HepG2 (cell line): ENCODE results near the gene GRK4. TPM values are rescaled to one million over a fixed set of nuclear protein-coding genes. Genes with fewer than 3 reads are reported as not detected.

Source experiments
- CREB1 ChIP-seq, 2 experiments: fragments of 450-650 bp in 1 of 2; IDR thresholded peaks; 2 replicates each; pipeline ENCODE4 v1.6.1; 2016 to 2017; ENCODE audit warnings: control low read depth in 1 of 2, mild to moderate bottlenecking in 1 of 2, missing compliant biosample characterization in 1 of 2, missing genetic modification characterization in 1 of 2
- FOXC1 ChIP-seq: sonication (generic); formaldehyde crosslinking; IDR thresholded peaks from 2 replicates; pipeline ENCODE4 v1.8.0; 2022; ENCODE audit warnings: mild to moderate bottlenecking, missing genetic modification reagents, borderline replicate concordance
- FOXJ3 ChIP-seq: sonication (generic); formaldehyde crosslinking; IDR thresholded peaks from 2 replicates; pipeline ENCODE4 v1.4.0; 2020; ENCODE audit warnings: missing genetic modification reagents, mild to moderate bottlenecking, borderline replicate concordance
- MAFK ChIP-seq, 2 experiments: IDR thresholded peaks in 1 of 2; conservative IDR thresholded peaks in 1 of 2; 2 replicates each; pipeline ENCODE4 v1.6.1; 2011; ENCODE audit warnings: improper control_type of control experiment in 2 of 2, low read length in 2 of 2
- MEF2D ChIP-seq: sonication (generic); formaldehyde crosslinking; IDR thresholded peaks from 2 replicates; pipeline ENCODE4 v1.5.1; 2020; ENCODE audit warnings: mild to moderate bottlenecking, missing genetic modification reagents
- SAP130 ChIP-seq: IDR thresholded peaks from 2 replicates; pipeline ENCODE4 v1.6.1; 2016; ENCODE audit warnings: low read depth
- SMARCE1 ChIP-seq: fragments of 450-650 bp; IDR thresholded peaks from 2 replicates; pipeline ENCODE4 v1.6.1; 2017; ENCODE audit warnings: borderline replicate concordance
- TGIF2 ChIP-seq: IDR thresholded peaks from 2 replicates; pipeline ENCODE4 v1.6.1; 2016; ENCODE audit warnings: control low read depth, missing compliant biosample characterization
- ZNF501 ChIP-seq: sonication (generic); formaldehyde crosslinking; IDR thresholded peaks from 2 replicates; pipeline ENCODE4 v1.5.1; 2020; ENCODE audit warnings: mild to moderate bottlenecking, moderate library complexity, missing genetic modification reagents
- ZNF670 ChIP-seq: sonication (generic); formaldehyde crosslinking; IDR thresholded peaks from 2 replicates; pipeline ENCODE4 v1.8.0; 2022; ENCODE audit warnings: mild to moderate bottlenecking, missing genetic modification reagents, borderline replicate concordance
- polyA plus RNA-seq, 8 experiments: library from polyadenylated mRNA; depleted of rRNA in 3 of 8; stranded (reverse) in 7 of 8; unstranded in 1 of 8; fragments of >200 nt; fragmentation: Illumina TruSeq in 4 of 8; extraction: Trizol in 4 of 8; gene quantifications; 2 replicates each; pipeline versions ENCODE4 v1.2.1 to v1.2.3, GENCODE V29; 2011 to 2016; ENCODE audit warnings: low read depth in 4 of 8, missing spikeins in 1 of 8, mixed read lengths in 1 of 8; ENCODE audit not compliant: insufficient read depth in 1 of 8
- total RNA-seq, 5 experiments: library from RNA; depleted of rRNA; stranded (reverse); fragments of >200 nt; fragmentation: Illumina TruSeq; extraction: Trizol; gene quantifications; 2 replicates each; pipeline ENCODE4 v1.2.3, GENCODE V29; 2016; ENCODE audit warnings: low read depth in 1 of 5
- TF ChIP-seq, protein P1 (sequence below): IDR thresholded peaks from 2 replicates; pipeline ENCODE4 v1.6.1; 2012; ENCODE audit warnings: low read depth, low read length, improper control_type of control experiment
- TF ChIP-seq, protein P2 (sequence below): sonication (generic); formaldehyde crosslinking; IDR thresholded peaks from 2 replicates; pipeline ENCODE4 v1.5.1; 2020; ENCODE audit warnings: mild to moderate bottlenecking, missing genetic modification reagents, moderate library complexity
- TF ChIP-seq, protein P3 (sequence below): sonication (generic); IDR thresholded peaks from 2 replicates; pipeline ENCODE4 v1.6.1; 2016; ENCODE audit warnings: low read depth, borderline replicate concordance

GRK4 gene
- total and polyA plus RNA-seq, 2 of the 13 experiments (the other 11 are each of a cell fraction or from before 2014, with no cell fraction given) = 1.8 to 2.0 TPM

GRCh38 chr4:3044870-3045819 is 81.8 kb downstream of the GRK4 start (continued):
- no peak for TF ChIP-seq TGIF2 (CRISPR knock-in tag)
- TF ChIP-seq, protein P1, sequence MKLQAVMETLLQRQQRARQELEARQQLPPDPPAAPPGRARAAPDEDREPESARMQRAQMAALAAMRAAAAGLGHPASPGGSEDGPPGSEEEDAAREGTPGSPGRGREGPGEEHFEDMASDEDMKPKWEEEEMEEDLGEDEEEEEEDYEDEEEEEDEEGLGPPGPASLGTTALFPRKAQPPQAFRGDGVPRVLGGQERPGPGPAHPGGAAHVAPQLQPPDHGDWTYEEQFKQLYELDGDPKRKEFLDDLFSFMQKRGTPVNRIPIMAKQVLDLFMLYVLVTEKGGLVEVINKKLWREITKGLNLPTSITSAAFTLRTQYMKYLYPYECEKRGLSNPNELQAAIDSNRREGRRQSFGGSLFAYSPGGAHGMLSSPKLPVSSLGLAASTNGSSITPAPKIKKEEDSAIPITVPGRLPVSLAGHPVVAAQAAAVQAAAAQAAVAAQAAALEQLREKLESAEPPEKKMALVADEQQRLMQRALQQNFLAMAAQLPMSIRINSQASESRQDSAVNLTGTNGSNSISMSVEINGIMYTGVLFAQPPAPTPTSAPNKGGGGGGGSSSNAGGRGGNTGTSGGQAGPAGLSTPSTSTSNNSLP = no peak
- peak; percentile 96 for TF ChIP-seq ZNF670 (CRISPR knock-in tag)
- TF ChIP-seq FOXC1 (CRISPR knock-in tag) = no peak
- TF ChIP-seq, protein P2, sequence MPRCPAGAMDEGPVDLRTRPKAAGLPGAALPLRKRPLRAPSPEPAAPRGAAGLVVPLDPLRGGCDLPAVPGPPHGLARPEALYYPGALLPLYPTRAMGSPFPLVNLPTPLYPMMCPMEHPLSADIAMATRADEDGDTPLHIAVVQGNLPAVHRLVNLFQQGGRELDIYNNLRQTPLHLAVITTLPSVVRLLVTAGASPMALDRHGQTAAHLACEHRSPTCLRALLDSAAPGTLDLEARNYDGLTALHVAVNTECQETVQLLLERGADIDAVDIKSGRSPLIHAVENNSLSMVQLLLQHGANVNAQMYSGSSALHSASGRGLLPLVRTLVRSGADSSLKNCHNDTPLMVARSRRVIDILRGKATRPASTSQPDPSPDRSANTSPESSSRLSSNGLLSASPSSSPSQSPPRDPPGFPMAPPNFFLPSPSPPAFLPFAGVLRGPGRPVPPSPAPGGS (CRISPR knock-in tag) = no peak
- TF ChIP-seq SAP130 (CRISPR knock-in tag) = no peak
- no peak for TF ChIP-seq MEF2D (CRISPR knock-in tag)
- no peak for TF ChIP-seq ZNF501 (CRISPR knock-in tag)
- TF ChIP-seq CREB1 (IDR thresholded peaks at IDR 0.05) = peak; percentile 60
- TF ChIP-seq CREB1 (CRISPR knock-in tag; IDR thresholded peaks at IDR 0.05) = no peak
- no peak for TF ChIP-seq FOXJ3
- TF ChIP-seq, protein P3, sequence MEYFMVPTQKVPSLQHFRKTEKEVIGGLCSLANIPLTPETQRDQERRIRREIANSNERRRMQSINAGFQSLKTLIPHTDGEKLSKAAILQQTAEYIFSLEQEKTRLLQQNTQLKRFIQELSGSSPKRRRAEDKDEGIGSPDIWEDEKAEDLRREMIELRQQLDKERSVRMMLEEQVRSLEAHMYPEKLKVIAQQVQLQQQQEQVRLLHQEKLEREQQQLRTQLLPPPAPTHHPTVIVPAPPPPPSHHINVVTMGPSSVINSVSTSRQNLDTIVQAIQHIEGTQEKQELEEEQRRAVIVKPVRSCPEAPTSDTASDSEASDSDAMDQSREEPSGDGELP = no peak
- TF ChIP-seq MAFK (conservative IDR thresholded peaks at IDR 0.05 in 1 of 2, IDR thresholded peaks at IDR 0.05 in 1 of 2; ENCODE audit: low read length in 2 of 2) = peak; percentile 52 to 65; a peak in 3 of 4 replicates
- no peak for TF ChIP-seq SMARCE1
